SJSA1 (cell line): ENCODE results near the gene MINDY1. TPM values are rescaled to one million over a fixed set of nuclear protein-coding genes. Genes with fewer than 3 reads are reported as not detected.

Experiments used
- DNase-seq, 2 experiments: peaks; one replicate each; pipeline ENCODE4 v3.0.0-alpha.2; 2015 to 2020; ENCODE audit warnings: low spot score in 2 of 2, low read depth in 1 of 2
- H3K27ac ChIP-seq: fragments of 250-450 bp; sonication (Bioruptor Pico); 2 replicates; pipeline ENCODE4 v1.5.1; 2020; ENCODE audit warnings: mild to moderate bottlenecking, moderate library complexity
- H3K27me3 ChIP-seq: fragments of 250-450 bp; sonication (Bioruptor Pico); replicated peaks from 2 replicates; pipeline ENCODE4 v1.5.1; 2020; ENCODE audit warnings: mild to moderate bottlenecking, moderate library complexity
- H3K36me3 ChIP-seq: fragments of 250-450 bp; sonication (Bioruptor Pico); 2 replicates; pipeline ENCODE4 v1.5.1; 2020; ENCODE audit warnings: mild to moderate bottlenecking
- H3K4me1 ChIP-seq: fragments of 250-450 bp; sonication (Bioruptor Pico); replicated peaks from 2 replicates; pipeline ENCODE4 v1.6.1; 2021; ENCODE audit warnings: mild to moderate bottlenecking
- H3K4me3 ChIP-seq: fragments of 250-450 bp; sonication (Bioruptor Pico); 2 replicates; pipeline ENCODE4 v1.5.1; 2020; ENCODE audit warnings: mild to moderate bottlenecking
- H3K9me3 ChIP-seq: fragments of 250-450 bp; sonication (Bioruptor Pico); replicated peaks from 2 replicates; pipeline ENCODE4 v1.5.1; 2020; ENCODE audit warnings: mild to moderate bottlenecking
- total RNA-seq: library from RNA; depleted of rRNA; stranded (reverse); fragments of >200 nt; shearing (Covaris generic); gene quantifications from 2 replicates; pipeline ENCODE4 v1.2.3, GENCODE V29; 2014

MINDY1 gene
- total RNA-seq, 1 experiment from 2014 or later = 5.9 TPM

GRCh38 chr1:151036356-151036755 is 29.7 kb upstream of the MINDY1 start, which contains the start of gene BNIPL:
Gene BNIPL (plus strand): TSS chr1:151036586. CDS start chr1:151036726, 140 bp downstream.
- no peaks in the 10 kb centered on the region for H3K4me1 ChIP-seq
- no peaks in the 10 kb centered on the region for H3K27me3 ChIP-seq
- DNase-seq = no peak
- no peak within 1 kb of the TSS for H3K27ac ChIP-seq
- H3K4me3 ChIP-seq = no peak within 1 kb of the TSS
- H3K36me3 ChIP-seq = peaks cover 21% of the 10 kb centered on the region
- H3K9me3 ChIP-seq = no peaks in the 10 kb centered on the region

DNA sequence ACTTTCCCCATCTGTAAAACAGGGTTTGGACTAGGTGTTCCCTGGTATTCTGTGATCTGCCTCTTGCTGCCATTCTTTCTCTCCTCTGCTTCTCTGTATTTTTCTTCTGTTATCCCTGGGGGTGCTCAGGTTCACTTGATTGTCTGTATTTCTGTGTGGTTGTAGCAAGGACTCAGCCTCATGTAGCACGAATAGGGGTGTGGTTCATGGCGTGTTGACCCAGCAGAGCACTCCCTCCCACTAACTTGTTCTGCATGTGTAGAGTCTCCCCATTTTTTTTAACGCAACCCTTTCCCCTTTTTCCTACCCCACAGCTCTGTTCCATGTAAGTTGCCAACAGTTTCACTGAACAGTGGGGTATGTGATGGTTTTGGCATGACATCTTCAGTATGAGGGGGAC is 28.5 kb upstream of the MINDY1 start:
- Histone ChIP-seq H3K27me3 (no peaks in the 10 kb centered on the region), H3K9me3 (no peaks in the 10 kb centered on the region), H3K27ac (no peak overlapping the region), H3K4me3 (no peak overlapping the region), H3K4me1 (no peaks in the 10 kb centered on the region), H3K36me3 (peaks cover 27% of the 10 kb centered on the region)
- no peak for DNase-seq

DNA sequence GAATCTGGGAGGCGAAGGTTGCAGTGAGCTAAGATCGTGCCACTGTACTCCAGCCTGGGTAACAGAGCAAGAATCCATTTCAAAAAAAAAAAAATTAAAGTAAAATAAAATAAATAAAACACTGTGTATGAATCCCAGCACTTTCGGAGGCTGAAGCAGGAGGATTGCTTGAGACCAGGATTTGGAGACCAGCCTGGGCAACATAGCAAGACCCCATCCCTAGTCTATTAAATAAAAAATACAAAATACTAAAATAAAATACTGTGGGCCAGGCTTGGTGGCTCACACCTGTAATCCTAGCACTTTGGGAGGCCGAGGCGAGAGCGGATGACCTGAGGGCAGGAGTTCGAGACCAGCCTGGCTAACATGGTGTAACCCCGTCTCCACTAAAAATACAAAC is 25.5 kb upstream of the MINDY1 start:
- Histone ChIP-seq H3K27ac (no peak overlapping the region), H3K4me3 (no peak overlapping the region), H3K27me3 (no peaks in the 10 kb centered on the region), H3K36me3 (peaks cover 36% of the 10 kb centered on the region), H3K4me1 (no peaks in the 10 kb centered on the region), H3K9me3 (no peaks in the 10 kb centered on the region)
- DNase-seq = no peak

GRCh38 chr1:151026460-151026859 is 19.8 kb upstream of the MINDY1 start:
- no peaks in the 10 kb centered on the region for H3K4me1 ChIP-seq
- H3K36me3 ChIP-seq = peaks cover 28% of the 10 kb centered on the region
- no peaks in the 10 kb centered on the region for H3K27me3 ChIP-seq

DNA sequence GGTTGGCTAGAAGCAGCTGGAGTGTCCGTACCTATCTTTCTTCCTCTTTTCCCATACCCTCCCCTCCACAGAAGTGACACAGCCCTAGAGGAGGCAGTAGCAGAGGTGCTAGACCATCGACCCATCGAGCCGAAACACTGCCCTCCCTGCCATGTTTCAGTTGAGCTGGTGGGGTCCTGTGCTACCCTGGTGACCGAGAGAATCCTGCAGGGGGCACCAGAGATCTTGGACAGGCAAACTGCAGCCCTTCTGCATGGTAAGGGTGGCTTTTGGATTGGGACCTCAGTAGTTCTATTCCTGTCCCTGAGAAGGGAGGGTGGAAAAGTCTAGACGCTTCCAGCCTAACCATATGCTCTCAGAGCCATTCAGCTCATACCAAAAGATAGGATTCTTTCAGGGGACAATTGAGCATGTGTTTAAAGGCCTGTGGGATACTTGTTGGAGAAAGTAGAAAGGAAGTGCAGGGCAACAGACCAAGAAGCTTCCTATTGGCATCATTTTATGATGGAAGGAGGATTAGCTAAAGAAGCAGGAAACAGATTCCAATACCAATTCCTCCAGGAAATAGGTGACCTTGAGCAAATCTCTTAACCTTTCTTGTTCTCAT is 17.9 kb upstream of the MINDY1 start:
- DNase-seq = peak; percentile 44 to 74

More at GRCh38 chr1:151026460-151026859, 19.8 kb upstream of the MINDY1 start:
- Histone ChIP-seq H3K4me3 (no peak overlapping the region), H3K27ac (no peak overlapping the region), H3K9me3 (no peaks in the 10 kb centered on the region)
- DNase-seq = no peak

GRCh38 chr1:151013518-151013917 is 6.8 kb upstream of the MINDY1 start:
- H3K27me3 ChIP-seq = no peaks in the 10 kb centered on the region
- no peak for DNase-seq
- H3K4me3 ChIP-seq = no peak overlapping the region
- H3K27ac ChIP-seq = no peak overlapping the region
- H3K9me3 ChIP-seq = no peaks in the 10 kb centered on the region
- peaks cover 7% of the 10 kb centered on the region for H3K4me1 ChIP-seq
- H3K36me3 ChIP-seq = peaks cover 10% of the 10 kb centered on the region

More for the DNA sequence above, 17.9 kb upstream of the MINDY1 start:
- Histone ChIP-seq H3K4me1 (no peaks in the 10 kb centered on the region), H3K27ac (no peak overlapping the region), H3K9me3 (no peaks in the 10 kb centered on the region), H3K4me3 (no peak overlapping the region), H3K36me3 (peaks cover 22% of the 10 kb centered on the region), H3K27me3 (no peaks in the 10 kb centered on the region)

DNA sequence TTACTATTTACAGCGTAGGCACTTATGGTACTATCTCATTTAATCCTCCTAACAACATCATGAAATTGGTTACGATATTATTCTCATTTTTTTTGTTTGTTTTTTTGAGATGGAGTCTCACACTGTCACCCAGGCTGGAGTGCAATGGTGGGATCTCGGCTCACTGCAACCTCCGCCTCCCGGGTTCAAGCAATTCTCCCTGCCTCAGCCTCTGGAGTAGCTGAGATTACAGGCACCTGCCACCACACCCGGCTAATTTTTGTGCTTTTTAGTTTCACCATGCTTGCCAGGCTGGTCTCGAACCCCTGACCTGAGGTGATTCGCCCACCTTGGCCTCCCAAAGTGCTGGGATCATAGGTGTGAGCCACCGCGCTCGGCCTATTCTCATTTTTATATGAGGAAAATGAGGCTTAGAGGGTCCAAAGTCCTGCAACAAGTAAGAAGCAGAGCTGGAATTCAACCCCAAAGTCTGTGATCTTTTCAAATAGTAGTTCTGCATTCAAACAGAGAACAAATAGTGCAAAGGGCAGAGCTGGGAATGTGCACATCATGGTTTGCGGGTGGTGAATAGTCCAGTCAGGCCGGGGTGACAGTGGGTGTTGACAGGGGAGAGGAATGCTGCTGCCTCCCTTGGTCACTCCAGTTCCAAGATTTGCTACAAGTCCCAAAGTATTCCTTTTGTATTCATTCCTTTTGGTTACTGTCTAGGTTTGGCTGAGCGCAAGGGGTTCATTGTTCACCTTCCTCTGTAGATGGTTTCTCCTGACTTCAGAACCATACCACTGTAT is 6.2 kb upstream of the MINDY1 start:
- Histone ChIP-seq H3K9me3 (no peaks in the 10 kb centered on the region), H3K27me3 (no peaks in the 10 kb centered on the region), H3K36me3 (peaks cover 4% of the 10 kb centered on the region), H3K27ac (no peak overlapping the region), H3K4me1 (peaks cover 8% of the 10 kb centered on the region), H3K4me3 (no peak overlapping the region)
- DNase-seq = no peak

GRCh38 chr1:151011154-151011850 is 4.6 kb upstream of the MINDY1 start:
- no peak for DNase-seq
- Histone ChIP-seq H3K36me3 (peaks cover 2% of the 10 kb centered on the region; the same call in 1 of the 2 replicates), H3K4me3 (no peak overlapping the region), H3K4me1 (peaks cover 24% of the 10 kb centered on the region), H3K27me3 (no peaks in the 10 kb centered on the region), H3K27ac (no peak overlapping the region), H3K9me3 (no peaks in the 10 kb centered on the region)

- Histone ChIP-seq H3K4me1 (peaks cover 32% of the 10 kb centered on the region), H3K36me3 (peaks cover 2% of the 10 kb centered on the region; the same call in 1 of the 2 replicates), H3K9me3 (no peaks in the 10 kb centered on the region), H3K27me3 (no peaks in the 10 kb centered on the region), H3K4me3 (no peak overlapping the region), H3K27ac (no peak overlapping the region)
- no peak for DNase-seq
These were observed 3.6 kb upstream of the MINDY1 start for GRCh38 chr1:151010346-151010726.

- H3K4me1 ChIP-seq = peaks cover 32% of the 10 kb centered on the region
- H3K36me3 ChIP-seq = peaks cover 2% of the 10 kb centered on the region; the same call in 1 of the 2 replicates
- H3K27me3 ChIP-seq = no peaks in the 10 kb centered on the region
- no peaks in the 10 kb centered on the region for H3K9me3 ChIP-seq
- no peak overlapping the region for H3K27ac ChIP-seq
- DNase-seq = no peak
- no peak overlapping the region for H3K4me3 ChIP-seq
These were observed 3.1 kb upstream of the MINDY1 start for GRCh38 chr1:151009674-151010345.

- Histone ChIP-seq H3K4me1 (peaks cover 32% of the 10 kb centered on the region), H3K36me3 (peaks cover 2% of the 10 kb centered on the region; the same call in 1 of the 2 replicates), H3K27me3 (no peaks in the 10 kb centered on the region), H3K27ac (no peak overlapping the region), H3K4me3 (peak overlapping the region; percentile 60), H3K9me3 (no peaks in the 10 kb centered on the region)
- no peak for DNase-seq
These were observed 2.5 kb upstream of the MINDY1 start for GRCh38 chr1:151009206-151009587.

DNA sequence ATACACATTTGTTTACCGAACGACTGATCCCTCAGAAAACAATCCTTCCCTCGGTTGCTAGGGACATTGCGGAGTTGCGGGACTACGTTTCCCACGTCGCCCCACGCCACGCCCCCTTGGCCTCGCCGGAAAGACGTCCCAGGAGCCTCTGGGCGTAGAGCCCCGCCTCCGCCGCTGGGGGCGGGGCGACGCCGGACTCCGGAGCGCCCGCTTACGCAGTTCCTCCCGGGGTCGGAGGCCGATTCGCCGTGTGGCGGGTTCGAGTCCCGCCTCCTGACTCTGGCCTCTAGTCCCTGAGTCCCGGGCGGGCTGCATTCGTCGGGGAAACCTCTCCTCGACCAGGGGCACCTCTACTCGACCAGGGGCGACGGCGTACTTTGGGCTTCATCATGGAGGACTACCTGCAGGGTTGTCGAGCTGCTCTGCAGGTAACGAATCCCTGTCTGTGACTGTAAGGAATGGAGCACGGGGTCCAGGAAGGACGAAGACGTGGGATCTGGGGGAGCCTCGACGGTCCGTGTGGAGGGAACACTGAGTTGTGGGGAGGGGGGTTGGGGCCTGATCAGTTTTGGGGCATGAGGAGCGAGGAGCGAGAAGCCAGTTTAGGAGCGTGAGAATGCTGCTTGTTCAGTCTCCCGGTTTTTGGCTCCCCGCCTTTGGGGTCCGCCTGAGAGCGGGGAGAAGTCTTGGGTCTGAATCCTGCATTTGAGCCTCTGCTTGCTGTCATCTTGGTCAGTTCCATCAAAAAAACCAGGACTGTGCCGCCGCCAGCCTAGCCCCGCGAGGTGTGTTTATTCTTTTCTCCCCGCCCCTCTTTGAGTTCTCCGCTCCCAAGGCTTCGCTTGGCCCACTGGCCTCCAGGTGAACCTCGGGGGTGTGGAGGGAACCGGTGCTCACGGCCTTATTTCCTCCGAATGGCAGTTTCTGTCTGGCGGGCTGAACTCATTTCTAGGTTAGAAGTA is 1.8 kb upstream of the MINDY1 start, which contains the start of gene PRUNE1:
Gene PRUNE1, plus strand, starts transcription at position 206 of the 962 bp plus-strand sequence. Its CDS starts 184 bp downstream, at position 390.
- H3K9me3 ChIP-seq = no peaks in the 10 kb centered on the region
- DNase-seq = peak; percentile 94 to 98
- H3K4me3 ChIP-seq = peak within 1 kb of the TSS; percentile 60
- H3K27ac ChIP-seq = peak within 1 kb of the TSS; percentile 79
- H3K4me1 ChIP-seq = peaks cover 32% of the 10 kb centered on the region
- no peaks in the 10 kb centered on the region for H3K27me3 ChIP-seq
- H3K36me3 ChIP-seq = peaks cover 2% of the 10 kb centered on the region; the same call in 1 of the 2 replicates
